ENCODE results near the gene QARS1. TPM values are rescaled to one million over a fixed set of nuclear protein-coding genes. Genes with fewer than 3 reads are reported as not detected.

Gene QARS1
- total and polyA plus RNA-seq, 2 of the 13 experiments (the other 11 are each of a cell fraction or from before 2014, with no cell fraction given) = 307 to 327 TPM

DNA sequence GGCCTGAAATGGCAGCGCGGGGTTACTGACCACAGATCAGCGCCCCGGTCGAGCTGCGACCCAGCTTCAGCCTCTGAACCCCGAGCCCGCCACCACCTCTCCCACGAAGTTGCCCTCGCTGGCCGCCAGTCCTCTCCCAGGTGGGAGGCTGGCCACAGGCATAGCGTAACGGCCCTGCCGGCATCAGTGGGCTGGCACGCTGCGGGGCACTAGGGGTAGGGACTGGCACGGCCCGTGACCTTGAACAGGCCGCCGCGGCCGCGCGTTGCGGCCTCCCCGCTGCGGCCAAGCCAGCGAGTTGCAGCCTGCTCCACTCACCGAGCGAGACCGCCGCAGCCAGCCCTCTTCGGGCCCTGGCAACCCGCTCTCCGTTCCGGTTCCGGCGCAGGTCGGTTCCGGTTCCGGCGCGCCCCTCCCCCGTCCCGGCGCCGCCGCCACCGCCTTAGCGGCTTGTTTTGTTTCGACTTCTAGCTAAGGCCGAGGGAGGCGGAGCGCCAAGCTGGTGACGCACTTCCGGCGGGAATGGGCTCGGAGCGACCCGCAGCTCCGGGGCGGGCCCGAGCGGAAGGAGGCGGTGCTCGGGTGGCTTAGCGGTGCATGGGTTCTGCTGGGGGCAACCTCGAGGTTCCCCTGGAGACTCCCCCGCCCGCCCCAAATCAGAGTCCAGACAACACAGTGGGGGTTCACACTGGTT, 16.0 kb upstream of the QARS1 start, which contains the start of gene USP19 (continued):
- TF ChIP-seq TP53 (CRISPR knock-in tag; conservative IDR thresholded peaks at IDR 0.05) = no peak
- no peak for TF ChIP-seq PHF5A (CRISPR knock-in tag; IDR thresholded peaks at IDR 0.05; ENCODE audit: low read depth, unreplicated experiment)
- TF ChIP-seq, protein P1, sequence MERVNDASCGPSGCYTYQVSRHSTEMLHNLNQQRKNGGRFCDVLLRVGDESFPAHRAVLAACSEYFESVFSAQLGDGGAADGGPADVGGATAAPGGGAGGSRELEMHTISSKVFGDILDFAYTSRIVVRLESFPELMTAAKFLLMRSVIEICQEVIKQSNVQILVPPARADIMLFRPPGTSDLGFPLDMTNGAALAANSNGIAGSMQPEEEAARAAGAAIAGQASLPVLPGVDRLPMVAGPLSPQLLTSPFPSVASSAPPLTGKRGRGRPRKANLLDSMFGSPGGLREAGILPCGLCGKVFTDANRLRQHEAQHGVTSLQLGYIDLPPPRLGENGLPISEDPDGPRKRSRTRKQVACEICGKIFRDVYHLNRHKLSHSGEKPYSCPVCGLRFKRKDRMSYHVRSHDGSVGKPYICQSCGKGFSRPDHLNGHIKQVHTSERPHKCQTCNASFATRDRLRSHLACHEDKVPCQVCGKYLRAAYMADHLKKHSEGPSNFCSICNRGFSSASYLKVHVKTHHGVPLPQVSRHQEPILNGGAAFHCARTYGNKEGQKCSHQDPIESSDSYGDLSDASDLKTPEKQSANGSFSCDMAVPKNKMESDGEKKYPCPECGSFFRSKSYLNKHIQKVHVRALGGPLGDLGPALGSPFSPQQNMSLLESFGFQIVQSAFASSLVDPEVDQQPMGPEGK (CRISPR knock-in tag; IDR thresholded peaks at IDR 0.05) = peak; percentile 73
- TF ChIP-seq NFE2L2 (IDR thresholded peaks at IDR 0.05; ENCODE audit: low read length) = no peak
- TF ChIP-seq HNRNPK (IDR thresholded peaks at IDR 0.05; ENCODE audit: low read depth, low read length, poor library complexity, severe bottlenecking) = peak; percentile 73
- TF ChIP-seq SMARCC2 (IDR thresholded peaks at IDR 0.05) = no peak
- no peak for TF ChIP-seq ZNF264 (CRISPR knock-in tag; IDR thresholded peaks at IDR 0.05)
- TF ChIP-seq NR2C2 (CRISPR knock-in tag; IDR thresholded peaks at IDR 0.05; ENCODE audit: borderline replicate concordance) = peak; percentile 91
- TF ChIP-seq ZNF782 (CRISPR knock-in tag; IDR thresholded peaks at IDR 0.05; ENCODE audit: borderline replicate concordance) = no peak
- TF ChIP-seq ZNF451 (CRISPR knock-in tag; IDR thresholded peaks at IDR 0.05) = peak; percentile 86
- no peak for TF ChIP-seq IKZF1 (IDR thresholded peaks at IDR 0.05)
- peak; percentile 12; the same call in 1 of the 2 replicates for TF ChIP-seq CAMTA2 (CRISPR knock-in tag; IDR thresholded peaks at IDR 0.05; ENCODE audit: borderline replicate concordance)
- no peak for TF ChIP-seq ZNF773 (CRISPR knock-in tag; IDR thresholded peaks at IDR 0.05; ENCODE audit: borderline replicate concordance)
- TF ChIP-seq ZNF678 (CRISPR knock-in tag; IDR thresholded peaks at IDR 0.05) = no peak
- no peak for TF ChIP-seq ZNF362 (CRISPR knock-in tag; IDR thresholded peaks at IDR 0.05; ENCODE audit: borderline replicate concordance)
- TF ChIP-seq AHR (CRISPR knock-in tag; IDR thresholded peaks at IDR 0.05) = 0 out of 2 replicates have a peak, but pooled peaks have one; percentile 49
- TF ChIP-seq ZNF275 (CRISPR knock-in tag; IDR thresholded peaks at IDR 0.05; ENCODE audit: borderline replicate concordance) = peak; percentile 61; the same call in 1 of the 2 replicates
- TF ChIP-seq, protein P2, sequence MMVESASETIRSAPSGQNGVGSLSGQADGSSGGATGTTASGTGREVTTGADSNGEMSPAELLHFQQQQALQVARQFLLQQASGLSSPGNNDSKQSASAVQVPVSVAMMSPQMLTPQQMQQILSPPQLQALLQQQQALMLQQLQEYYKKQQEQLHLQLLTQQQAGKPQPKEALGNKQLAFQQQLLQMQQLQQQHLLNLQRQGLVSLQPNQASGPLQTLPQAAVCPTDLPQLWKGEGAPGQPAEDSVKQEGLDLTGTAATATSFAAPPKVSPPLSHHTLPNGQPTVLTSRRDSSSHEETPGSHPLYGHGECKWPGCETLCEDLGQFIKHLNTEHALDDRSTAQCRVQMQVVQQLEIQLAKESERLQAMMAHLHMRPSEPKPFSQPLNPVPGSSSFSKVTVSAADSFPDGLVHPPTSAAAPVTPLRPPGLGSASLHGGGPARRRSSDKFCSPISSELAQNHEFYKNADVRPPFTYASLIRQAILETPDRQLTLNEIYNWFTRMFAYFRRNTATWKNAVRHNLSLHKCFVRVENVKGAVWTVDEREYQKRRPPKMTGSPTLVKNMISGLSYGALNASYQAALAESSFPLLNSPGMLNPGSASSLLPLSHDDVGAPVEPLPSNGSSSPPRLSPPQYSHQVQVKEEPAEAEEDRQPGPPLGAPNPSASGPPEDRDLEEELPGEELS (CRISPR knock-in tag; IDR thresholded peaks at IDR 0.05) = peak; percentile 64
- TF ChIP-seq SMYD3 (CRISPR knock-in tag; IDR thresholded peaks at IDR 0.05) = 0 out of 2 replicates have a peak, but pooled peaks have one; percentile 55
- no peak for TF ChIP-seq ZSCAN12 (CRISPR knock-in tag; IDR thresholded peaks at IDR 0.05)
- TF ChIP-seq ZNF558 (CRISPR knock-in tag; IDR thresholded peaks at IDR 0.05; ENCODE audit: borderline replicate concordance) = no peak
- TF ChIP-seq NCOA1 (CRISPR knock-in tag; IDR thresholded peaks at IDR 0.05) = no peak
- no peak; the same call in 1 of the 2 replicates for TF ChIP-seq IRX3 (CRISPR knock-in tag; IDR thresholded peaks at IDR 0.05; ENCODE audit: borderline replicate concordance, low read depth)
- peak; percentile 74; the same call in 1 of the 2 replicates for TF ChIP-seq ZBTB21 (CRISPR knock-in tag; IDR thresholded peaks at IDR 0.05)
- no peak for TF ChIP-seq ZNF550 (CRISPR knock-in tag; IDR thresholded peaks at IDR 0.05; ENCODE audit: borderline replicate concordance)
